Small intestine (tissue), 7 donors: ENCODE data around the gene MIEF2. TPM values are rescaled to one million over a fixed set of nuclear protein-coding genes. Genes with fewer than 3 reads are reported as not detected.

Source experiments
- DNase-seq, 2 donors: peaks; one replicate each; pipeline versions ENCODE4 v3.0.0 to v3.0.0-alpha.2; 2013
- FAIRE-seq: peaks from 2 replicates; lab custom pipeline; 2012; peaks lifted over from hg19 to GRCh38; lab: Jason Lieb, UNC
- H3K27ac ChIP-seq, 3 donors: one replicate each; pipeline ENCODE4 v1.5.1; 2013; ENCODE audit warnings: low read length in 2 of 3, mild to moderate bottlenecking in 2 of 3, control low read depth in 1 of 3, inconsistent platforms in 1 of 3, low read depth in 1 of 3, moderate library complexity in 1 of 3
- H3K27me3 ChIP-seq, 3 donors: one replicate each; pipeline ENCODE4 v1.6.1; 2013; ENCODE audit warnings: low read length in 3 of 3, inconsistent platforms in 1 of 3; ENCODE audit not compliant: control insufficient read depth in 3 of 3, insufficient read depth in 3 of 3
- H3K36me3 ChIP-seq, 3 donors: one replicate each; pipeline ENCODE4 v1.6.1; 2013; ENCODE audit warnings: low read length in 3 of 3, inconsistent platforms in 1 of 3, low read depth in 1 of 3, mild to moderate bottlenecking in 1 of 3, moderate library complexity in 1 of 3; ENCODE audit not compliant: control insufficient read depth in 3 of 3, insufficient read depth in 2 of 3
- H3K4me1 ChIP-seq, 3 donors: one replicate each; pipeline ENCODE4 v1.6.1; 2013; ENCODE audit warnings: low read length in 2 of 3, inconsistent platforms in 1 of 3, low read depth in 1 of 3, mild to moderate bottlenecking in 1 of 3, moderate library complexity in 1 of 3; ENCODE audit not compliant: control insufficient read depth in 3 of 3, insufficient read depth in 2 of 3
- H3K4me3 ChIP-seq, 3 donors: one replicate each; pipeline ENCODE4 v1.5.1; 2013; ENCODE audit warnings: low read length in 3 of 3, control low read depth in 1 of 3, inconsistent platforms in 1 of 3, low read depth in 1 of 3, mild to moderate bottlenecking in 1 of 3, moderate library complexity in 1 of 3
- H3K9me3 ChIP-seq, 2 donors: one replicate each; pipeline ENCODE4 v1.6.1; 2013; ENCODE audit warnings: low read depth in 1 of 2, low read length in 1 of 2; ENCODE audit not compliant: control insufficient read depth in 2 of 2, insufficient read depth in 1 of 2
- WGBS, 3 donors: extraction: QIAGEN DNeasy Blood & Tissue Kit; methylation state at CpG; one replicate each; pipeline ENCODE4 v1.1.7; 2013; 5-methylcytosine and 5-hydroxymethylcytosine counted together
- polyA plus RNA-seq, 4 donors: library from polyadenylated mRNA; stranded (reverse) in 3 of 4; unstranded in 1 of 4; fragments of 200-250 nt in 3 of 4; fragments of 120-200 nt in 1 of 4; gene quantifications; one replicate each; pipeline versions ENCODE4 v1.2.1 to v1.2.3, GENCODE V29; 2013
- donor health status: healthy with polysubstance abuse.
- donor health status: control.
- donor health status: control.
- donor health status: Bipolar disorder and iron deficiency.
- donor health status: healthy.

MIEF2 gene
- polyA plus RNA-seq, 4 donors = 4.9 to 13.4 (median 7.0) TPM

GRCh38 chr17:18230288-18231141 lies 29.9 kb upstream of the MIEF2 start:
- 82 to 88% (median 88%) methylated on average over 11 to 14 of the region's 14 CpGs for WGBS, 3 donors
- DNase-seq (no peak), FAIRE-seq (no peak)
- H3K36me3 ChIP-seq = peaks cover 0 to 49% (median 0%) of the 10 kb centered on the region in 3 donors
- no peaks in the 10 kb centered on the region for H3K9me3 ChIP-seq
- no peak overlapping the region for H3K27ac ChIP-seq
- no peak overlapping the region for H3K4me3 ChIP-seq
- H3K27me3 ChIP-seq = no peaks in the 10 kb centered on the region
- H3K4me1 ChIP-seq = peaks cover 0 to 12% (median 5%) of the 10 kb centered on the region in 3 donors

GRCh38 chr17:18231164-18231563 lies 29.3 kb upstream of the MIEF2 start:
- Histone ChIP-seq H3K36me3 (peaks cover 0 to 55% (median 0%) of the 10 kb centered on the region in 3 donors), H3K9me3 (no peaks in the 10 kb centered on the region), H3K4me3 (no peak overlapping the region), H3K4me1 (peaks cover 0 to 10% (median 3%) of the 10 kb centered on the region in 3 donors), H3K27ac (no peak overlapping the region), H3K27me3 (no peaks in the 10 kb centered on the region)
- DNase-seq (no peak), FAIRE-seq (no peak)
- 71 to 76% (median 75%) methylated on average over 8 to 9 of the region's 9 CpGs for WGBS, 3 donors

GRCh38 chr17:18233803-18234518 lies 26.5 kb upstream of the MIEF2 start:
- FAIRE-seq (no peak), DNase-seq (no peak)
- peaks cover 0 to 75% (median 2%) of the 10 kb centered on the region in 3 donors for H3K36me3 ChIP-seq
- no peak overlapping the region for H3K4me3 ChIP-seq
- H3K4me1 ChIP-seq = peaks cover 0 to 4% (median 0%) of the 10 kb centered on the region in 3 donors
- no peaks in the 10 kb centered on the region for H3K9me3 ChIP-seq
- H3K27me3 ChIP-seq = no peaks in the 10 kb centered on the region
- no peak overlapping the region for H3K27ac ChIP-seq
- 92 to 94% (median 94%) methylated on average over 20 to 22 of the region's 22 CpGs for WGBS, 3 donors

- no peaks in the 10 kb centered on the region for H3K27me3 ChIP-seq
- H3K9me3 ChIP-seq = no peaks in the 10 kb centered on the region
- FAIRE-seq (no peak), DNase-seq (no peak)
- no peaks in the 10 kb centered on the region for H3K4me1 ChIP-seq
- peaks cover 0 to 84% (median 2%) of the 10 kb centered on the region in 3 donors for H3K36me3 ChIP-seq
- H3K4me3 ChIP-seq = no peak overlapping the region
- H3K27ac ChIP-seq = no peak overlapping the region
- 95 to 97% (median 95%) methylated on average over 22 of the region's 22 CpGs for WGBS, 3 donors
Measured at GRCh38 chr17:18234853-18235380, 25.5 kb upstream of the MIEF2 start.

GRCh38 chr17:18235743-18236256 lies 24.7 kb upstream of the MIEF2 start:
- Histone ChIP-seq H3K9me3 (no peaks in the 10 kb centered on the region), H3K27me3 (no peaks in the 10 kb centered on the region), H3K4me3 (no peak overlapping the region), H3K36me3 (peaks cover 0 to 93% (median 2%) of the 10 kb centered on the region in 3 donors), H3K27ac (no peak overlapping the region), H3K4me1 (no peaks in the 10 kb centered on the region)
- FAIRE-seq (no peak), DNase-seq (no peak)
- WGBS, 3 donors = 51 to 61% (median 52%) methylated on average over 14 of the region's 14 CpGs

- Histone ChIP-seq H3K4me1 (no peaks in the 10 kb centered on the region), H3K27me3 (no peaks in the 10 kb centered on the region), H3K4me3 (no peak overlapping the region), H3K27ac (no peak overlapping the region), H3K36me3 (peaks cover under 1 to 96% (median 2%) of the 10 kb centered on the region in 3 donors), H3K9me3 (no peaks in the 10 kb centered on the region)
- FAIRE-seq (no peak), DNase-seq (no peak)
- 88 to 90% (median 90%) methylated on average over 18 of the region's 18 CpGs for WGBS, 3 donors
Measured at GRCh38 chr17:18236494-18236893, 24.0 kb upstream of the MIEF2 start.

GRCh38 chr17:18237461-18237860 lies 23.0 kb upstream of the MIEF2 start:
- FAIRE-seq = no peak
- H3K36me3 ChIP-seq = peaks cover 2 to 97% (median 4%) of the 10 kb centered on the region in 3 donors

GRCh38 chr17:18238299-18238698 lies 22.2 kb upstream of the MIEF2 start:
- H3K4me1 ChIP-seq = no peaks in the 10 kb centered on the region
- H3K36me3 ChIP-seq = peaks cover 2 to 96% (median 4%) of the 10 kb centered on the region in 3 donors
- 92 to 94% (median 94%) methylated on average over 18 of the region's 18 CpGs for WGBS, 3 donors
- no peak overlapping the region for H3K27ac ChIP-seq
- DNase-seq = no peak
- no peak overlapping the region for H3K4me3 ChIP-seq
- no peaks in the 10 kb centered on the region for H3K27me3 ChIP-seq
- H3K9me3 ChIP-seq = no peaks in the 10 kb centered on the region
- no peak for FAIRE-seq

More at GRCh38 chr17:18237461-18237860, 23.0 kb upstream of the MIEF2 start:
- no peak overlapping the region for H3K27ac ChIP-seq
- H3K4me1 ChIP-seq = no peaks in the 10 kb centered on the region
- no peak for DNase-seq
- 91 to 94% (median 92%) methylated on average over 19 to 20 of the region's 20 CpGs for WGBS, 3 donors
- H3K27me3 ChIP-seq = no peaks in the 10 kb centered on the region
- no peaks in the 10 kb centered on the region for H3K9me3 ChIP-seq
- H3K4me3 ChIP-seq = no peak overlapping the region
